Retina (tissue), 1 donor: ENCODE data around the gene TSSK6.

ENCODE experiments used
- DNase-seq: peaks from one replicate; pipeline ENCODE4 v3.0.0-alpha.2; 2016

Gene TSSK6

DNA sequence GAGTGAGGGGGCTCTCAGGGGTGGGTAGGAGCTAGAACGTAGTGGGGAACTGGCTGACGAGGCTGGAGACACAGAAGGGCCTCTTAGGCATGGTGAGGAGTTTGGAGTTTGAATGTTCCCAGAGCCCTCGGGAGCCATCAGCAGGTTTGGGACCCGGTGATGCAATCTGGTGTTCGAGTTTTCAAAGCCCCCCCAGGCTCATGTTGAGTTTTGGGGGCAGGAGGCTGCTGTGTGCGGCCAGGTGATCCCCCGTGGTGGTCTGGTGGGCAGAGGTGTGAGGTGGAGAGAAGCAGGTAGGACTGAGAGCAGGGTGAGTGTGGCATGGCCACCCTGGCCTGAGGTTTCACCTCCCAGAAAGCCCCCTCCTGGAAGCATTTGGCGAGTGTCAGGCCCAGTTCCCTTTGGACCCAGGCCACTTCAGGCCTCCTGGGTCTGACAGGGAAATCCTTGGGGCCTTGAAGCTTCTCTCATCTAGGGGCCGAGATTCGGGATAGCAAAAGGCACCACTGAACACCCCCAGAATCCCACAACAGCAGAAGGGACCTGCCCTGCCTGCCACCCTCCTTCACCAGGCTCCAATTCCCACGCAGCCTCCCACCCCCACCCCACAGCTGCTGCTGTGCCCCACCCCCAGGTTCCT lies 14.6 kb upstream of the TSSK6 start:
- no peak for DNase-seq

DNA sequence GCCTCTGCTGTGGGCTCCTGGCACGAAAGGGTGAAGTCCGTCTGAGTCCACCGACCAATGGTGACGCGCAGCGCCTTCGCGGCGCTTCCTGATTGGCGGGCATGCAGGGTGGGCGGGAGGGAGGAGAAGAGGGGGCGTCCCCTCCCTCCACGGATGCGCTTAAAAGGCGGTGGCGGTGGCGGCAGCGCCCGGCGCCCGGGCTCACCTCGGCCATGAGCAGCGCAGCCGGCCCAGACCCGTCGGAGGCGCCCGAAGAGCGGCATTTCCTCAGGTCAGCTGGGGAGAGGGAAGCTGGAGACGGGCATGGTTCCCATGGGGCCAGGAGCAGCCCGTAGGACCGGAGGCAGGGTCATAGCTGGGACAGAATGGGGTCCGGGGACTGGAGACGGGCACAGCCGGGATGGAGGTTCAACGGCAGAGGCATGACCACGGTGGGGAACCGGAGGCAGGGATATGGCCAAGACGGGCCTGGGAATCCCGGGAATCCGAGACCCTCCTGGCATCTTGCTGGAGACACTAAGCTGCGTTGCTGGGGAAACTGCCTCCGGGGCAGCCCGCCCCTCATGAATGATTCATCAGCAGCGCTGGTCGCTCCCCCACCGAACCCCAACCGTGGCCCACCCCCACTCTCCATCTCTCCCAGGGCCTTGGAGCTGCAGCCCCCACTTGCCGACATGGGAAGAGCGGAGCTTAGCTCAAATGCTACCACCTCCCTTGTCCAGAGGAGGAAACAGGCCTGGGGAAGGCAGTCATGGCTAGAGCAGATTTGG lies 13.6 kb upstream of the TSSK6 start, which contains the start of gene YJEFN3:
Gene YJEFN3, plus strand, starts transcription at position 191 of the 770 bp plus-strand sequence. Its CDS starts 22 bp downstream, at position 213.
- DNase-seq: peak; percentile 75

GRCh38 chr19:19527674-19528625 lies 12.6 kb upstream of the TSSK6 start:
- no peak for DNase-seq

GRCh38 chr19:19527371-19527656 lies 12.0 kb upstream of the TSSK6 start:
- no peak for DNase-seq

GRCh38 chr19:19526581-19527370 lies 11.4 kb upstream of the TSSK6 start:
- no peak for DNase-seq

GRCh38 chr19:19525611-19526380 lies 10.4 kb upstream of the TSSK6 start:
- DNase-seq: no peak

- DNase-seq: no peak
Measured at GRCh38 chr19:19524053-19524452, 8.7 kb upstream of the TSSK6 start.

GRCh38 chr19:19523177-19523576 lies 7.8 kb upstream of the TSSK6 start:
- no peak for DNase-seq

GRCh38 chr19:19520989-19521388 lies 5.6 kb upstream of the TSSK6 start:
- no peak for DNase-seq

- DNase-seq: no peak
Measured at GRCh38 chr19:19517235-19517619, 1.9 kb upstream of the TSSK6 start.

GRCh38 chr19:19515642-19516519 lies 533 bp upstream of the TSSK6 start, which contains the start of gene NDUFA13:
Gene NDUFA13, plus strand, starts transcription at chr19:19516225. Its CDS starts 14 bp downstream, at chr19:19516239.
- peak; percentile 97 for DNase-seq

- DNase-seq: peak; percentile 82
Measured at GRCh38 chr19:19514215-19514657, 1.1 kb downstream of the TSSK6 start.

GRCh38 chr19:19513682-19514081 lies 1.7 kb downstream of the TSSK6 start:
- DNase-seq: no peak

- DNase-seq: no peak
Measured at GRCh38 chr19:19510432-19510831, 4.9 kb downstream of the TSSK6 start.

DNA sequence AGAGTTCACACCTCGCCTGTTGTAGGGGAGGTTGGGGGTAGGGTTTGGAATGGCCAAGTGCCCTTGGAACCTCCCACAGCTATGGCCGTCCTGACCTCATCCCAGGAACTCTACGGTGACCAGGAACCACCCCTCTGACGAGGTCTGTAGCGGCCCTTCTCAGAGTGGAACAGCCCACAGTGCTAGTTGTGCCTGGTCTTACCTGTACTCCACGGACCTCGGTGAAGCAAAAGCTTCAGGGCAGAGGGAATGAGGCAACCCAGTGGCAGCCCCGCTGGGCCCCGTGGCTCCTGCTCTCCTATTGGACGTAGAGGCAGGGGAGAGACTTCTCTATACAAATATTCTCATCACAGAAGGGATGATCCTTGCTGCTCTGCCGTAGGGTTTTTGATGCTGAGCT lies 7.1 kb downstream of the TSSK6 start:
- no peak for DNase-seq

- DNase-seq: no peak
Measured at GRCh38 chr19:19507354-19507753, 8.0 kb downstream of the TSSK6 start.

GRCh38 chr19:19506592-19506991 lies 8.8 kb downstream of the TSSK6 start:
- DNase-seq: no peak

DNA sequence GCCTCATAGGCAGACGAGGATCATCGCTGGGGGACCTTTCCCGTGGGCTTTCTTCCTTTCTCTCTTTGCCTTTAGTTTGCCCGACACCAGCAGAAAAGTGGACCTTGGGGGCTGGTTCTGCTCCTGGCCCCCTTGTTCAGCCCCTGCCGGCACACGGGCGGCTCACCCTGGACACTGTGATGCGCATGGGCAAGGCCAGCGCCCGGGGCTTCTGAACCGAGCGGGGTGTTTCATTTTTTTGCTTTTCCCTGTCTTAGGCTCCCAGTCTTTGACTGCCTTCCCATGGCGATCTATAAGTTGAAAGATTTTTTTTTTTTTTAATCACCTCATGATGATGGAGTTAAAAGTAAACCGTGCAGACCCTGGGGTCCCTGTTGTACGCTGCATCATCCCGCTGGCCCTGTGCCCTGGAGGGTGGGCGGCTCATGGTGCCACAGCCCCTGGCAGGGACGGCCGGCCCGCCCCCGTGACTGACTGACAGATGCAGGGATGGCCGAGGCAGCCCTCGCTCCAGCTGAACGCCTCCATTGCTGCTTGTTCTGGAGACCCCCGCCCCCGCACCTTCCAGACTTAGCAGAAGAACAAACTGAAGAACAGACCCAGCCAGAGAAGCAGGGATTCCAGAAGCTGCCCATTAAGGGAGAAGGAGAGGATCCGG lies 9.6 kb downstream of the TSSK6 start:
- DNase-seq: no peak

DNA sequence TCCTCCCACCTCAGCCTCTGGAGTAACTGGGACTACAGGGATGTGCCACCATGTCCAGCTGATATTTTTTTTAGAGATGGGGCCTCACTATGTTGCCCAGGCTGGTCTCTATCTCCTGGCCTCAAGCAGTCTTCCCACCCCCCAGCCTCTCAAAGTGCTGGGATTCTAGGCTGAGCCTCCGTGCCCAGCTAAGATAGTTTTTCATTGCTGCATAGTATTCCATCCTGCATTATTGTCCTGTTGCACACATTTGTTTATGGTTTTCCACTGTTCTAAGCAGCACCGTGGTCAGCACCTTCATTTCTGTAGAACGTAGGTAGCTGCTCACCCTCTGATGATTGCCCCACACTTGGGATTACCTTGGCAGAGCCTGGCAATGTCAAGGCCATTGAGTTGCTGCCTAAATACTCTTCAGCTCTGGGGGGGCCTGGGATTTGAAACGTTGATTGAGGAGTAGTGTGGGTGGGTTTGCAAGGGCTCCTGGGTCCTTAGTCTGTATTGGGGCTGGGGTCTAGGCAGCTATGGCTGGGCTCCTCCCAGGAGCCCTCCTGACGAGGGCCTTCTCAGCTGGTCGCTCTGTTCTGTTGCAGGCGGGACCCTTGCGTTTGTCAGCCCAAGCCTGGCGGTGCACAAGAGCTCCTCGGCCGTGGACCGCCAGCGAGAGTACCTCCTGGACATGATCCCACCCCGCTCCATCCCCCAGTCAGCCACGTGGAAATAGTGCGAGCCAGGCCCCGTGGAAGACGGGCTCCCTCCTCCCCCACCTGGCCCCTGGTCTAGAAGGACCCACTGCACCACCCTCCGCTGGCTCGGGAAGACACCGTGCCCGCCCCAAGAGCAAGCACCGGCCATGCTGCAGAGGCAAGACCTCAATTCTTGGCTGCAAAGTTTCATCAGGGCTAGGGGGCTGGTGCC lies 10.3 kb downstream of the TSSK6 start:
- no peak for DNase-seq
